Head of caudate nucleus (tissue), 42 donors: ENCODE measurements around the gene DIAPH2.

Experiments
- DNase-seq, 42 donors: peaks; one replicate each; pipeline versions ENCODE4 v3.0.0 to v3.0.0-alpha.2; 2020 to 2021; ENCODE audit warnings: mixed read lengths in 7 of 42
- intact Hi-C: fragments of 100-400 bp; cut with DNase I; formaldehyde crosslinking; loops from one replicate; pipeline ENCODE4 v1.15.0; 2022

Gene DIAPH2

DNA sequence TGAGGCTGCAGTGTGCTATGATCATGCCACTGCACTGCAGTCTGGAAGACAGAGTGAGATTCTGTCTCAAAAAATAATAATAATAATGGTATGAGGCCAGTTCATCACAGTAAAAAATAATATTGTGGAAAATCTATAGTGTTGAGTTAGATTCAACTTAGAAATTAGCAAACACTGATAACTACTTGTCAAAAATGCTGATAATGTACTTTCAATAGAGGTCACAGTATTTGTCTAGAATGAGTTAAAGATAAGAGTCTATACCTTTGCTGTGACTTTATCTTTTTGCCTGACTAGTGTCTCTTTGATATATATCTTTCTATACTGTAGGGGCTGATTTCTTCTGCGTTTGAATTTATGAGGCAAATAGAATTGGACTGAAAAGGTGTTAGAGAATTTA is 629.7 kb downstream of the DIAPH2 start:
- DNase-seq, result no peak
- intact Hi-C loops, result no loop called here

DNA sequence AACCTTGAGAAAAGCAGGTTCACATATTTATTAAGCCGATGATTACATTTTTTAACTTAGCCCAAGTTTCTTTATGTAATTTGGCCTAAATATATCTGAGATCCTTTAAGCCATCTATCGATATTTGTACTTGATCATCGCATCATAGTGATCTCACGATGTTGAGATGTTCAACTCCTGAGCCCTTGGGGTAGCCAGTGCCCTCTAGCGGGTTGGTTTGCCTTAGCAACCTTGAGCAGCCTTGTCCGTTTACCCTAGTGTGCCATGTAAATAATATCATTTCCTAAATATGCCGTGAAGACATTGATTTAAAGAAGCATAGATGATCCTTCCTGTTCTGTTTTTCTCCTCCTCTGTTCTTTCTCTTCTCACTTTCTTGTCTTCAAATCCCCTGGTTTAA is 631.3 kb downstream of the DIAPH2 start:
- intact Hi-C loops, result no loop called here
- no peak for DNase-seq

DNA sequence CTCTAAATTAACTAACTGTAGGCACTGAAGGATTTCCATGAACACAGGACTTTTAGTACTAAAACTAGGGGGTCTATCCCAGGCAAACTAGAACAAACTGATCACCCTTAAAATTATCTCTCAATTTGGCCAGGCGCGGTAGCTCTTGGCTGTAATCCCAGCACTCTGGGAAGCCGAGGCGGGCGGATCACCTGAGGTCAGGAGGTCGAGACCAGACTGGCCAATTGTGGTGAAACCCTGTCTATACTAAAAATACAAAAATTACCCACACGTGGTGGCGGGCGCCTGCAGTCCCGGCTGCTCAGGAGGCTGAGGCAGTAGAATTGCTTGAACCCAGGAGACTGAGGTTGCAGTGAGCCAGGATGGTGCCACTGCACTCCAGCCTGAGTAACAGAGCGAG is 635.7 kb downstream of the DIAPH2 start:
- intact Hi-C loops, result no loop called here
- DNase-seq, result no peak

DNA sequence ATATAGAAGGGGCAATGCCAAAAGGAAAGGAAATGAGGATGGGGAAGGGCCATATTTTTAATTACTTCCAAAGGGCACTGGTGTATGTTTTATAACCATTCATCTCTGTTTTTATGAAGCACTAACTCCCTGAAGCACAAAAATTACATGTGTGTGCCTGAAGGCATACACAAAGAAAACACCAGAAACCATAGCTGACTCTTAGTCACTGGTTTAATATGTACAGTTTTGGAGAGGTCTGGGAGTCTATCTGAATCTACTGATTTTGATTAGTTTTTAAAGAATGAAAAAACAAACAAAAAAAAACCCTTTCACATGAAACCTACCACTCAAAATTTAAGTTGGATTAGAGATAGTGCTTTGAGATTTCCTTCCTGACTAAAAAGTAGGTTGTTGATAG is 637.8 kb downstream of the DIAPH2 start:
- no peak for DNase-seq
- intact Hi-C loops, result no loop called here

GRCh38 chrX:97326456-97326855 is 641.8 kb downstream of the DIAPH2 start:
- intact Hi-C loops, result no loop called here
- DNase-seq, result no peak

DNA sequence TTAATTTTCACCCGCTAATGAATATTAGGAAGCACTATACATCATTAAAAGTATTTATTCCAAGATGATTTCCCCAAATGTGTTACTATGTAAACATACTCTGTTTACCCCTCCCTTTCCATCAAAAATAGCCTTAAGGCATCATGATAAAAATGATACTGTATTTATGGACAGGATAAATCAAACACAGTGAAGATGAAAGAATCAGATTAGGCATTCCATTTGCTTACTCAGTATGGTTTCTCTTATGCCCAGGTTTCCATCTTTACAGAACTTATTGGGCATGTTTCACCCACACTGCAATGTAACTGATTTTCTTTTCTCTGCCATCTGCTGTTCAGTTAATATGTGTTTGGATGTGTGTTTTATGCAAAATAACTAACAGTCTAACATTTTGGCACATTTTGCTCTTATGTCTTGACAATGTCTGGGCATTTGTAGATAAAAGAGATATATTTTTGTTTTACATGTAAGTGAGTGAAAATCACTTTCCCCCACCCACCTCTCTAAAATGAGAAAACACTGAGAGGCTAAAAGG is 644.3 kb downstream of the DIAPH2 start:
- intact Hi-C loops, result no loop called here
- no peak for DNase-seq

- DNase-seq, result peak in 3 of 42 donors; percentile 6 to 37 (median 11)
- intact Hi-C loops, result no loop called here
Observed at GRCh38 chrX:97330151-97330550, 645.5 kb downstream of the DIAPH2 start.

- DNase-seq, result no peak
- intact Hi-C loops, result no loop called here
Observed at GRCh38 chrX:97332963-97333362, 648.3 kb downstream of the DIAPH2 start.

- intact Hi-C loops, result no loop called here
- DNase-seq, result no peak
Observed at GRCh38 chrX:97334850-97335249, 650.2 kb downstream of the DIAPH2 start.

DNA sequence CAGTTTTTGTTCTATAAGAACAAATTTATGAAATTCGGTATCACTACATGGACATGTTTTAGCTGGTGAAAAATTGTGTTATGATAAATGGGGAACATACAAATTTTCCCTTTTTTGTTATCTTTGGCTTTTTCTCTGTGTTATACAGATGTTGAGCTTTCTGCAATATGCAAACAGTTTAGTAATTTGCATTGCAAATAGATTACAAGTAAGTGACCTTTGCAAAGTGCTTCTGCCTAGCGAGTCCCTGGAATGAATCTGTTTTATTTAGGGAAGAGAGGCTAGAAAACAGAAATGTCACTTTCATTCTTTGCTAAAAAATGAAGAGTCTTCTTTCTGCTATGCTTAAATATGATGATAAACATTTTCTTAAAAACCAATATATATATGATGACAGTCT is 660.1 kb downstream of the DIAPH2 start:
- DNase-seq, result no peak
- intact Hi-C loops, result no loop called here

- intact Hi-C loops, result no loop called here
Observed at GRCh38 chrX:97358941-97359340, 674.3 kb downstream of the DIAPH2 start.

DNA sequence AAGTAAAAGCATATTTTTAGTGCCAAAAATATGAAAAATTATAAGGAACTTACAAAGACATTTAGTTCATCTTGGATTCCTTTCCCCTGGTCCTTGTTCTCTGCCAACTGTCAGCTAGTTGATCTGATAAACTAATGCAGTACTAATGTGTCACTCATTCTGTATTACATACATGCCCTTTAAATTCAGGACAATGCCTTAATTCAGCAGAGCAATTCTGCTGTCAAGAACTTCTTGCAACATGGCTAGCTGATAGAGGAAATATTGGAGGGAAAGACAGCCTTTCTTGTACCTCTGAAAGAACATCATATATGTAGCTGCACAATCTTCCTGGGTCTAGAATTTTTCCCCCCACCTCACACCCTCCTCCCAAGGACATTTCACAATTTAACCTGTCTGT is 679.2 kb downstream of the DIAPH2 start:
- intact Hi-C loops, result no loop called here
- DNase-seq, result no peak

More at GRCh38 chrX:97358941-97359340, 674.3 kb downstream of the DIAPH2 start:
- DNase-seq, result no peak

GRCh38 chrX:97366237-97366636 is 681.6 kb downstream of the DIAPH2 start:
- intact Hi-C loops, result no loop called here

GRCh38 chrX:97367125-97367524 is 682.5 kb downstream of the DIAPH2 start:
- intact Hi-C loops, result no loop called here
- no peak for DNase-seq

More at GRCh38 chrX:97366237-97366636, 681.6 kb downstream of the DIAPH2 start:
- no peak for DNase-seq

- intact Hi-C loops, result no loop called here
- no peak for DNase-seq
Observed at GRCh38 chrX:97369947-97370346, 685.3 kb downstream of the DIAPH2 start.

- intact Hi-C loops, result no loop called here
- DNase-seq, result no peak
Observed at GRCh38 chrX:97372001-97372766, 687.5 kb downstream of the DIAPH2 start.

- intact Hi-C loops, result no loop called here
- no peak for DNase-seq
Observed at GRCh38 chrX:97374266-97374665, 689.6 kb downstream of the DIAPH2 start.

DNA sequence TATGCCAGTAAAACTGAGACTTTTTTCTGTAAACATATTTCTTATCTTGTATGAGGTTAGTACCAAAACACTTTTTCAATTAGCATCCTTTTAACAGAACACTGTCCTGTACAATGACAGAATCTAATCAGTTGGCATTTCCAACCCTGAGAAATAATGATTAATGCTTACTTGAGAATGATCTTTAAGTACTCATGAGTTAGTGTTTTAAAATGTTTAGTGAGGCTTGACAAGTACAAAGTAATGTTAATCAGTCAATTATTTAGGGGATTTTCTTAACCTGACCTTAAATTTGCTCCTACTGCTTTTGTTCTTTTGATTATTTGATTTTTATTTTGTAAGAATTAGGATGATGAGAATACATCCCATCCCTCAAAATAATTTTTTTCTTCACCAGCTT is 695.6 kb downstream of the DIAPH2 start:
- intact Hi-C loops, result no loop called here
- no peak for DNase-seq

DNA sequence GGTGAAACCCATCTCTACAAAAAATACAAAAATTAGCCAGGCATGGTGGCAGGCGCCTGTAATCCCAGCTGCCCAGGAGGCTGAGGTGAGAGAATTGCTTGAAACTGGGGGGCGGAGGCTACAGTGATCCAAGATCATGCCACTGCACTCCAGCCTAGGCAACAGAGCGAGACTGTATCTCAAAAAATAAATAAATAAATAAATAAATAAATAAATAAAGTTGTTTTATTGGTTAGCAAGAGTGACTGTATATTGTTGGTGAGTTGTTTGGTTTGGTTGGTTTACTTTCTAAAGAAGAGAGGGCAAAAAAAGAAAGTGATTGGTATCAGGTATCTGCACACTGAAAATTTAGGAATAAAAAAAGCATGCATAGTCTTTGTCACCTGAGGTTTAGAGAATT is 700.0 kb downstream of the DIAPH2 start:
- no peak for DNase-seq
- intact Hi-C loops, result no loop called here

DNA sequence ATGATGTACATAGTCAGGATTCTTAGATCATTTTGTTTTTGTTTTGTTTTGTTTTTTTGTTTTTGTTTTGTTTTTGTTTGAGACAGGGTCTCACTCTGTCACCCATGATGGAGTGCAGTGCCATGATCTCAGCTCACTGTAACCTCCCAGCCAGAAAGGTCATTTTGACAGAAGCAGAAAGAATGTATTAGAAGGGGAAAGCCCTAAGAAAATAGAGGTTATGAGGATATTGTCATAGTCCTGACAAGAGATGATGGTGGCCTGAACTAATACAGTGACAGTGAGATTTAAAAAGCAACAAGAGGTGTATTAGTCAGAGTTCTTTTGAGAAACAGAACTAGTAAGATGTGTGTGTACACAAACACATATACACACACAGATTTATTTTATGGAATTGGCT is 702.4 kb downstream of the DIAPH2 start:
- intact Hi-C loops, result no loop called here
- DNase-seq, result no peak

DNA sequence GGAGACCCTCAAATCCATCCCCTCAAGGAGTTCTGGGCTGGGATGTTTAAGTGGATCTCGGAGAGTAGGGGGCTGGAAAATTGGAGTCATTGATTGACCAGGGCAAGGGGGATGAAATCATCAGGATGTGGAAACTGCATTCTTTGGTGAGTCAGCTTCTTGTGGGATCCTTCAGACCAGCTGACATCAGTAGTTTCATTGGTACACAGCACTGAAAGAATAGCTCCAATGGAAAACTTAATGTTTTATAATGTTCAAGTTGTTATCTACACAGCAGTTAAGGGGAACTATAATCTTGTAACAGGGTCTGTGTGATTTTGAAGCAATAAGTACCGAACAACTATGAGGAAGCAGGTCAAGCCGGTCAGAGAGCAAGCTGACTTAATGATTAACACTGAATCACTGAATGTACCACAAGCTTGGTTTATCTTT is 705.1 kb downstream of the DIAPH2 start:
- DNase-seq, result no peak
- intact Hi-C loops, result no loop called here
